GM21526 (cell line): ENCODE results near the gene ANKS1B.
"Not testable (repeated sequence)": the region's sequence is repeated elsewhere in the genome, so short reads cannot be mapped to it uniquely, and the experiment has no call there.

Source experiments
- ATAC-seq: cut with Tn5 transposase; IDR thresholded peaks from one replicate; pipeline ENCODE4 v1.9.1; 2021; ENCODE audit warnings: moderate library complexity; ENCODE audit not compliant: unreplicated experiment, low FRiP score

The ANKS1B gene

DNA sequence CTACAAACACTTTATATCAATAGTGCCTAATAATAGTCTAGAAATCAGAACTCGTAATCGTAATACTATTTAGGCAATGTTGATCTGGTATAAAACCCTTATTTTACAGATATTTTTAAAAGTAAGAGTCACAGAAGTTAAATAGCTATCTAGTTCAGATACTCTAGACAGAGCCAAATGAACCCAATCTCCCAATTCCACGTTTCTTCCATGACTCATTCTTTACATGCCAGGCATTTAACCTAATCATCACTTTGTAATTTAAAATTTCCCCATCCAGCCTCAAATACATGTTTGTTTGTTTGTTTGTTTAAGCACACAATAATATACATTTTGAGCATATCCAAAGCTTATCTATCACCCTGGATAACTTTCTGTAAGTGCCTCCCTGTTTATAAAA, 373.6 kb downstream of the ANKS1B start:
- ATAC-seq, result no peak

DNA sequence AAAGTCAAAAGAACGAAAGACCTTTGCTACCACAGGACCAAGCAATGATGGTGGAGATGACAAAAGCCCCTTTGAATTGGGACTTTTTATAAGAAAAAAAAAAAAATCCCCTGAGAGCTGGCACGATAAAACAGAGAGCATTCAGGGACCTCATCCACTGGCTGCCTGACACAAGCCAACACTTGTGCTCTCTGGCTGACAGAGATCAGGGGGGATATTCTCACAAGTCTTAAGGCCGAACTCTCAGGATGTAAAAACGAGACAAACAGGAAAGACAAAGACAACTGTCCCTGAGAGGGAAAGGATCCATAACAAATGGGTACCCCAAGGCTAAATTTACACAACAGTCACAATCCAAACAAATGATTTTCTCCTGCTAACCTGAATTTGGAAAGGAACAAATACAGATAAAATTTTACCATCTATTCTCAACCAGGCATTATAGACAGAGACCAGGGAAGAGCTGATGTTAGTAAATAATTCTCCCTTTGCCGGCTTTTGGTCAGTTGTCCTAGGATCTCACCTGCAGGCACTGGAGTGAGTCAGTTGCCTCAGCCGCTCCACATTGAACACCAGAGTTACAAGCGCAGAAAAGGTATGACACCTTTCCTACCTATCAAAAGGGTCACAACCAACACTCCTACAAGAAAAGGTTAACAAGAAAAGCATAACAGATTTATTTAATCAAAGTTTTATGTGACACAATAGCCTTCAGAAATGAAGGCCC, 375.1 kb downstream of the ANKS1B start:
- ATAC-seq, result no peak

DNA sequence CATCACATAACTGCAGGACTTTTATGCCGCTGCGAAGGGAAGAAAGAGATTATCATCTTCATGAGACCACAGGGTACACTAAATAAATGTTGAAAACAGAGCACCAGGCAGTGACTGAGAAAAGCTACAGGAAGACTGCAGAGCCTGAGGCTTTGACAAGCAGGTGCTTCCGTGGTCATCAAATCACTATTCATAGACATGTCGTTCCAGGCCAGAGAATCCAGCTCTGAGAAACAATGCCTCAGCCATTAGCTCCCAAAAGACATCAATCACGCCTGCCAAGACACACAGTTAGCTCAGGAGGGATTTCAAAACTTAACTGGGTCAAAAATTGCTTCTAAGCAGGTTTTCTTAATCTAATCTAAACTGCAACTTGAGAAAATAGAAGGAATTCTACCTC, 384.3 kb downstream of the ANKS1B start:
- no peak for ATAC-seq

DNA sequence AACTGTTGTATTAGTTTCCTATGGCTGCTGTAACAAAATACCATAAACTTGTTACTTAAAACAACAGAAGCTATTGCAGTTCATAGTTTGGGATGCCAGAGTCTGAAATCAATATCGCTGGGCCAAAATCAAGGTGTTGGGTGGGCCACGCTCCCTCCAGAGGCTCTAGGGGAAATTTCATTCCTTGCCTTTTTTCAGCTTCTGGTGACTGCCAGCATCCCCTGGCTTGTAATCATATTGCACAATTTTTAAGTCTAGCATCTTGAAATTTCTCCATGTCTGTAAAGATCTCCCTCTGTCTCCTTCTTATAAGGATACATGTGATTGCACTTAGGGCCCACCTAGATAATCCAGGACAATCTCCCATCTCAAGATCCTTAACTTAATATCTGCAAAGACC, 386.0 kb downstream of the ANKS1B start:
- ATAC-seq, result no peak

DNA sequence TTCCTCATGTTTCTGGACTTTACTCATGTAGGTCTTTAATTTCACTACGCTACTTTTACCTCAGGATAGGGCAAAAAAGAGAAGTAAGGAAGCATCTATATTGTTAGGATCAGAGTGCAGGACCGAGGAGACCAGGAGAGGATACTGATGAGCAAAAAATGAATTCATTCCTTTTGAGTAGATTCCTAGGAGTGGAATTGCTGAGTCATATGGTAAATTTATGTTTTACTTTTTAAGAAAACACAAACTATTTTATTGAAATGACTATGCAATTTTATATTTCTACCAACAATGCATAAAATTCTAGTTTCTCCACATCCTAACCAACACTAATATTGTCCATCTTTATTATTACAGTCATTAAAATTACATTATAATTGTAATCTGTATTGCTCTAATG, 388.0 kb downstream of the ANKS1B start:
- ATAC-seq, result no peak

DNA sequence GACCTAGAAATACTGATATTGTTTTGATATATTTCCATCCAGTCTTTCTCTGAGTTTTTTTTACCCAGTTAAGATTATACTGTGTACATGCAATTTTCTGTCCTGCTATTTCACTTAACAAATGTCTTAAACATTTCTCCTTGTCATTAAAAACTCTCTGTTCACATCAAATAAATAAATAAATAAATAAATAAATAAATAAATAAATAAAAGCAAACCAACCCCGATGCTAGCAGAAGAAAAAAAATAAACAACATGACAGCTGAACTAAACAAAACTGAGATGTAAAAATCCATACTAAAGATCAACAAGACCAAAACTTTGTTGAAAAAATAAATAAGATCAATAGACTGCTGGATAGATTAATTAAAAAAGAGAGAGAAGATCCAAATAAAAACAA, 407.6 kb downstream of the ANKS1B start:
- not testable (repeated sequence) for ATAC-seq

DNA sequence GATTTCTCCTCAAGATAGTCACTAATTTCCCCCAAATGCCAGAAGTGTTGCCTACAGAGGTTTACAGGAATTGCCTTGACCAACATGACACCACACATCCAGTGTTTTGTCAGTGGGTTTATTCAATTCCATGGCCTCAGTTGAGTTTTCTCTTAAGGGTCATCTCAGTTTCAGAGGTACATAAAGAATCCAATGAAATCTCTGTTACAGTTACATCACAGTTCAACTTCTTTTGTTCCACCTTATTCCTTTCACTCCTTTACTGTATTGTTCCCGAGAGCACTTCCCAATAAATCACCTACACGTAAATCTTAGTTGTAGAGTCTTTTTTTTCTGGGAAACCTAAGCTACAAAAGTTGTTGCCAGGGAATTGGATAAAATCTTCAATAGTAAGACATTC, 410.8 kb downstream of the ANKS1B start:
- ATAC-seq, result no peak

DNA sequence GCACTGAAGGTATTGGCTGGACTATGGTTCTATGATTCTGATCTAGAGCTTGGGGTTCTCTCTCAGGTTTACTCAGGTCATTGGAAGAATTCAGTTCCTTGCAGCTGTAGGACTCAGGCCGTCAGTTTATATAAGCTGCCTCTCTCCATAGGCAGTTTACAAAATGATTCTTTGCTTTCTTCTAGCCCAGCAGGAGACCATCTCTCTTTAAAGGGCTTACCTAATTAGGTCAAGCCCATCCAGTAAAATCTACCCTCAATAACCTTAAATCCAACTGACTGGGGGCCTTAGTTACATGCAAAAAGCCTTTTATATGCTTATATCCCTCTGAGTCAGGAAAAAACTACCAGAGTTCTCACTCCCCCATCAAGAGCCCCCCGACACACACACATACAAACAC, 417.7 kb downstream of the ANKS1B start:
- ATAC-seq, result no peak

DNA sequence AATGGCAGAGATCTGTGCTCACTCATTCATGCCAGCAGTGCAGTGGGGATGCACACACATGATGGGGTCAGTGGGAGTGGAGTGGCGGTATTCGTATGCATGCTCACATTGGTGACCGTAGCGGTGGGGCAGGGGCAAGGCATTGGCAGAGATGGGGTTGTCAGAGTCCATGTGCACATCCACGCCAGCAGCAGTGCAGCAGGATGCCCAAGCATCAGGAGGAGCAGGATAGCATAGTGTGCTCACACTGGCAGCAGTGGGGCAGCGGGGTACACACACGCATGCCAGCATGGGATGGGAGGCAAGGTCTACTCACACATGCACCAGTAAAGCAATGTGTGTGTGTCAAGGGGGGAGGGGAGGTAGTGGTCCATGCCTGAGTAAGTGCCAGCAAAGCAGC, 426.6 kb downstream of the ANKS1B start:
- no peak for ATAC-seq

DNA sequence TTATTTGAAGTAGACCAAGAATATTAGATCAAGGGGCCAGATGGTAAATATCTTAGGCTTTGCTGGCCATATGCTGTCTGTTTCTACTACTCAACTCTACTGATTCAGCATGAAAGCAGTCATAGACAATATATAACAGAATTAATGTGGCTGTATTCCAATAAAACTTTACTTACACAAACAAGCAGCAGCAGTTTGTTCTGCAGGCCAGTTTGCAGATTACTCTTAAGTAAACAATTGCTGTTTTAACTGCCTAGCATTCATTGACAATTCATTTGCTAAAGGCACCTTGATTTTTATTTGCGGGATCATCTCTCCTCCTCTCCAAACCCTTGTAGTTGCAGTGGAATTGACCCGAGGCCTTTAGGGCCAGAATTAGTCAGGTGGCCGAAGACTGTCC, 431.3 kb downstream of the ANKS1B start:
- ATAC-seq, result no peak

DNA sequence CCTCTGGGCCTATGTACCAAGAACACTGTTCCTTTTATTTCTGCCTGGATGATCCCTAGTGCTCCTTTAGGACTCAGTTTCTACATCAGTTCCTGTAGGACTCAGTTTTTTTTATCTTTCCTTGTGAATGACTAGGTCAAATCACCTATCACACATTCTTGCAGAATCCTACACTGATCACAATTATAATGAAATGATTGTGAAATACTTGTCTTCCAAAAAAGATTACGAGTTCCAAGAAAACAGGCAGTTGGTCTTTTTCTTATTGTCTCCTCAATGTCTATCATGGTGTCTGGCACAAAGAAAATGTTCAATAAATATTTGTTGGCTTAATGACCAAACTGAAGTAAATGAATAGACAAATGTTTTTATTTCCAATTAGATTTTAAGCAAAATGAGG, 432.7 kb downstream of the ANKS1B start:
- ATAC-seq, result no peak

DNA sequence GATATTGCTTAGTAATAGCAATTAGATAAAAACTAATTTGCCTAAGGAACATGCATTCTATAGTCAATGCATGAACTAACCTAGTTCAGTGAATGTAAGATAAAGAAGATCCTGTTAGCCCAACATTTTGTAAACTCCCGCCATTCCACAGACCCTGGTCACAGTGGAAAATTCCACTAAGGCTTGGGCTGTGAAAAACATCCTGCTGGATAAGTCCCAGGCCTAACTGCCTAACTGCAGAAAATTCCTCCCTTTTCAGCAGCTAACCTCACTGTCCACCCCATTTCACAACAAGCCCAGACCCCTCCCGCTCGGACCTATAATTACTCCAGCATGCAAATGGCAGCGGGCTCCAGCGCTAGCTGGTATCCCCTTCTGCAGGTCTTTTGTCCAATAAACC, 435.1 kb downstream of the ANKS1B start:
- no peak for ATAC-seq

DNA sequence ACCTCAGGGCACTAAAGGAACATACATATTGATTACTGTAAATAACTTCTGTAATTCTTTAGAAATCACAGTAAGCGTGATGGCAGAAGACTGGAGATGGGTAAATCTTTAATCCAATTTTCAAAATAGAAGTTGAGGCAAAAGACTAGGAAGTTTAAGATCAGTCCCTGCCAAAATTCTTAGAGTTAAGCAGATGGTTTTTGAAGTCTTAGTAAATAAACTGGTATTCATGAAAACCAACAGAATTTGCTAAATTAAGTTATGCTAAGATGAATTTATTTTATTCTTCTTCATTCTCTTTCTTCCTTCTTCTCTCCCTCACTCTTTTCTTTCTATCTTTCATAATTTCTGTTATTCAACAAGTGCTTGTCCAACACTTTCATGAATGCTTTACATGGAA, 435.5 kb downstream of the ANKS1B start:
- ATAC-seq, result no peak

DNA sequence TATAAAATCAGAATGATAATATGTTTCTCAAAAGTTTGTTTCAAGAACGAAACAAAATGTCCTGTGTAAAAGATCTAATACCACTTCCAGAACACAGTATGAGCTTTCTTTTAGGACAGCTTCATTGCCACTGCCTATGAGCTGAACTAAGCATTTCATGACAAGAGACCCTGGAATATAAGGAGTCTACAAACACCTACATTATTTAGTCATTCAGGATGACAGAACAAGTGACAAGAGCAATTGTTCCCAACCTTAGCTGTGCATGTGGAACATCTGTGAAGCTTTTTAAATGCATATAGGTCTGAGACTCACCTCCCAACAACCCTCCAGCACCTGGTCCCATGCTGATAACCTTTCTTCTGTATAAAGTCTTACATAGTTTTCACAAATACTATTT, 440.3 kb downstream of the ANKS1B start:
- no peak for ATAC-seq

DNA sequence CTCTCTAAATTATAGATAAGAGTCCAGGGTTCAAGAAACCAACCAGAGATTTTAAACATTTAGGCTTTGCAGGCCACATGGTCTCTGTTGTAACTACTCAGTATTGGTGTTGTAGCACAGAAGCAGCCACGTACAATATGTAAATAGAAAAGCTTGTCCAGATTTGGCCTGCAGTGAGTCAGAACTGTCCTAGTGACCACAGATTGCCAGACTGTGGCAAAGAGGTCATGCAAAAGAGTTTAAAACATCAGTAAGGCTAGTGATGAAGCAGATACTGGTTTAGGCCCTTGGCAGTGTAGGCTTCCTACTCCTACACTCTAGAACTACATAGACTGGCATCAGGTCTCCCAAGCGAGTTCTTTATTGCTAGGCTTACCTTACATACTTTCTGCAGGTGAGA, 454.8 kb downstream of the ANKS1B start:
- ATAC-seq, result peak; percentile 83

DNA sequence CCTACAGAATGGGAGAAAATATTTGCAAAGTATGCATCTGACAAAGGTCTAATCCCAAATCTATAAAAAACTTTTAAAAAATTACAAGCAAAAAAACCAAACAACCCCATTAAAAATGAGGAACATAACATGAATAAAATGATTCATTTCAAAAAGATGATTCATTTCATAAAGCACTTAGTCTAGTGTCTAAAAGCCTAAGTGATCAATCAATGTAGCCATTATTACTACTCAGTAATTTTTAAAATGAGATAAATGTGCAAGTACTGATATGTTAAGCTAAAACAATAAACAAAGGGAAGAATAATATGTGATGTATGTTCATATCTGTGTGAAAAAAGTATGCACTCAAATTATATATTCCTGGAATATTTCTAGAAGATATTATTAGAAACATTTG, 456.3 kb downstream of the ANKS1B start:
- no peak for ATAC-seq

DNA sequence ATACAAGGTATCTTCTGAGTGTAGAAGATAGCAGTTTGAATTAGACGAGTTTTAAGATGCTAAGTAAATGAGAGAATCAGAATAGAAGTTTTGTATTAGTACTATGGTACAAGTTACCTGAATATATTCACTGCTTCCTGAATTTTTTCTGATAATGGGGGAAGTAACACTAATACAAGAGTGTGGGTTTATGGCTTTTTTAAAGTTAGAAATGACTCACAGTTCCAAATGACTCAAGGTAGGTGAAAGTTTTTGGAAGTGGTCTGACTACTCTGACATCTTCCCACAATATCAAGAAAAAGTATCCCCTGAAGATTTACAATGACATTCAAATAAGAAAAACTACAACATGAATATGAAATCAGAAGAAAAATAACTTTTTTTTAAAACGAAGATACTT, 460.9 kb downstream of the ANKS1B start:
- ATAC-seq, result no peak

DNA sequence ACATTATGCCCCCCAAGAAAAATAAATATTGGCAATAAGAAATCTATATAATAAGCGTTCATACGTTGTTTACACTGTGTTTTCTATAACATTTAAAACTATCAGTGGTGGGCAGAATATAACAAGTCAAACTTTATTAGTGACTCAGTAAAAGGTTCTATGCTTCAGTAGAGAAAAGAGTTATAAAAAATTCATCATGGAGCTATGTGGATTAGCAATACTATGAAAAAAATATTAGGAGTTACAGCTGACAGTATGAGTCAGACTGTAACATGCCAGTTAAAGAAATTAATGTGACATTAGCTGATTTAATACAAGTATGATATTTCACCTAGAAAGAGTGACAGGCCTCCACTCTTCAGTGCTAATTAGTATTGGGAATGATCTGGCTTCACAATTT, 462.3 kb downstream of the ANKS1B start:
- no peak for ATAC-seq

DNA sequence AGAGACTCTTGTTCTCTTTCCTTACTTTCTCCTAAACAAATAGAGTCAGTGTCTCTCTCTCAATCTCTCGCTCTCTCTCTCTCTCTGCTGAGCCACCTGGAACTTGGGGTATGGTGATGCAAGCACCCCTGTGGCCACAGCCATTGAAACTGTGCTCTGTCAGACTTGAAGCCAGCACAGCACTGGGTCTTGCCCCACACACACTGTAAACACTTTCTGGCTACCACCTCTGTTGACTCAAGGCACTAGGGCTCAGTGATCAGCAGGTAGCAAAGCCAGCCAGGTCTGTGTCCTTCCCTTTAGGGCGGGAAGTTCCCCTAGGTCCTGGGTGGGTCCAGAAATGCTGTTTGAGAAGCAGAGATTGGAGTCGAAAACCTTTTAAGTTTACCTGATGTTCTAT, 463.1 kb downstream of the ANKS1B start:
- no peak for ATAC-seq

DNA sequence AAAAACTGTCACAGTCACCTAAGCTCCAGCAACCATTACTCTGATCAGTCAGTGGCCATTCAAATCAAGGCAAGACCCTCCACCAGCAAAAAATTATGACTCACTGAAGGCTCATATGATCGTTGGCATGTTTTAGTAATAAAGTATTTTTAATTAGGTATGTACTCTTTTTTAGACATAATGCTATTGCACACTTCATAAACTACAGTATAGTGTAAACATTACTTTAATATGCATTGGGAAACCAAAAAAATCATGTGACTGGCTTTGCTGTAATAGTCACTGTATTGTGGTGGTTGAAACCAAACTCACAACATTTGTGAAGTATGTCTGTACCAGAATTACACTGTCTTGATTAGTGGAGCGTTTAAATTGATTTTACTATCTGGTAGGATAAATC, 471.7 kb downstream of the ANKS1B start:
- no peak for ATAC-seq

DNA sequence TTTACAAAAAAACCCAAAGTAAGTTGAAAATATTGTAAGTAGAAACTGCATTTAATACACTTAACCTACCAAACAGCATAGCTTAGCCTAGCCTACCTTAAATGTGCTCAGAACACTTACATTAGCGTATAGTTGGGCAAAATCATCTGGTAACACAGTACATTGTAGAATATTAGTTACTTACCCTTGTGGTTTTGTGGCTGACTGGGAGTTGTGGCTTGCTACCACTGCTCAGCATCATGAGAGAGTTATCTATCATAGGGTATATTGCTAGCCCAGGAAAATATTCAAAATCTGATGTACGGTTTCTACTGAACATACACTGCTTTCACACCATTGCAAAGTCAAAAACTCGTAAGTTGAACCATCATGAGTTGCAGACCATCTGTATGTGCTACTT, 478.9 kb downstream of the ANKS1B start:
- no peak for ATAC-seq

DNA sequence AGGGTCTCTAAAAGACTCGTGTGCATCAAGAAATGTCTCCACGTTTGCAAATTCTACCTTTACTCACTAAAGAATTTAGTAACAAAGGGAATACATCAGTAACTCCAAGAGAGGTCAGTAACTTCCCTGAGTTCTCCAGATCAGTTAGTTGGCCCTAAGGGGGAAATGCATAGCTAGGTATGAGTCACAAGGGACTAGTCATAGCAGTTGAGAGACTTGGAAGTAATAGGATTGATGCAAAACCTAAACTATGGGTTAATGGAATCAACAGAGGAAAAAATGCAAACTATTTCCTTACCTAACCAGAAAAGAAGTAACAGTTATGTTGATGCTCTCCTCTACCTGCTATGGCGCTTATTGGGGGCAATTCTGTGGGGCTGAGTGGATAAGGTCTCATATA, 486.0 kb downstream of the ANKS1B start:
- no peak for ATAC-seq

DNA sequence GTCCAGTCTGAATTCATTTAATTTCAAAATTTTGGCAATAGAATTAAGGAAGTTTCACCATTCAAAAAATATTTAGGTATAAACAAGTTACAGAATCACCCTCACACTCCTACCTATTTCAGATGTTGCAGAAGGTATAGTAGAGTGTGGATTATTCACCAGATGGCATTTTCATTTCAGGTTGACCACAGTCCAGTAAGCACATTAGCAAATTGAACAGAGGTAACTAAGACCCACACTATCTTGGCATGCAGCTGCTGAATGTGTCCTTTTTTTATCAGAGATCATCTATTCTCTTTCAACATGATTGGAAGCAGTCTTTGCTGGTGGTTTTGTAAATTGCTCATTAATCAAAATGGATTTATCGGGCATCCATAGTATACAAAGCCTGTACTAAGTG, 488.9 kb downstream of the ANKS1B start:
- no peak for ATAC-seq
